ENCODE results near the gene EIF2S3B. TPM values are rescaled to one million over a fixed set of nuclear protein-coding genes. Genes with fewer than 3 reads are reported as not detected.

Gene EIF2S3B
- total RNA-seq, 4 donors from 2014 or later: 0.17 to 0.45 (median 0.17) TPM; not detected in 1

- intact Hi-C loops (cut with DNase I): no loop called here
- no peak for DNase-seq (ENCODE audit: extremely low spot score)
- WGBS: 49% methylated on average over 5 of the region's 5 CpGs
- H3K27ac ChIP-seq (replicated peaks in 1 of 4): no peak overlapping the region
- no peaks in the 10 kb centered on the region for H3K27me3 ChIP-seq
- no peaks in the 10 kb centered on the region for H3K9me3 ChIP-seq
- TF ChIP-seq POLR2A (IDR thresholded peaks at IDR 0.05; ENCODE audit: low read depth): no peak
- TF ChIP-seq CTCF (IDR thresholded peaks at IDR 0.05): no peak
- no peak for TF ChIP-seq POLR2AphosphoS5 (IDR thresholded peaks at IDR 0.05)
- TF ChIP-seq EP300 (IDR thresholded peaks at IDR 0.05): no peak
- H3K4me1 ChIP-seq: no peaks in the 10 kb centered on the region
- no peak overlapping the region for H3K4me3 ChIP-seq
- H3K36me3 ChIP-seq: no peaks in the 10 kb centered on the region
Observed at GRCh38 chr12:10511756-10512355, 6.2 kb downstream of the EIF2S3B start.

GRCh38 chr12:10512798-10513197 lies 7.1 kb downstream of the EIF2S3B start:
- 68% methylated on average over 4 of the region's 4 CpGs for WGBS
- intact Hi-C loops (cut with DNase I): no loop called here
- no peaks in the 10 kb centered on the region for H3K27me3 ChIP-seq
- H3K27ac ChIP-seq (replicated peaks in 1 of 4): no peak overlapping the region
- no peaks in the 10 kb centered on the region for H3K9me3 ChIP-seq
- no peaks in the 10 kb centered on the region for H3K4me1 ChIP-seq
- H3K4me3 ChIP-seq: no peak overlapping the region
- no peaks in the 10 kb centered on the region for H3K36me3 ChIP-seq
- TF ChIP-seq POLR2A (IDR thresholded peaks at IDR 0.05; ENCODE audit: low read depth) (no peak), EP300 (IDR thresholded peaks at IDR 0.05) (no peak), CTCF (IDR thresholded peaks at IDR 0.05) (no peak), POLR2AphosphoS5 (IDR thresholded peaks at IDR 0.05) (no peak)
- DNase-seq (ENCODE audit: extremely low spot score): no peak

GRCh38 chr12:10521555-10521954 lies 15.9 kb downstream of the EIF2S3B start:
- WGBS: 32% methylated on average over 2 of the region's 2 CpGs

GRCh38 chr12:10528174-10528953 lies 22.7 kb downstream of the EIF2S3B start:
- DNase-seq (ENCODE audit: extremely low spot score): no peak
- no peak overlapping the region for H3K27ac ChIP-seq (replicated peaks in 1 of 4)
- no peak for TF ChIP-seq POLR2A (IDR thresholded peaks at IDR 0.05; ENCODE audit: low read depth)
- no peak for TF ChIP-seq CTCF (IDR thresholded peaks at IDR 0.05)
- TF ChIP-seq EP300 (IDR thresholded peaks at IDR 0.05): no peak
- intact Hi-C loops (cut with DNase I): no loop called here
- no peaks in the 10 kb centered on the region for H3K36me3 ChIP-seq
- H3K4me1 ChIP-seq: no peaks in the 10 kb centered on the region
- no peak overlapping the region for H3K4me3 ChIP-seq
- no peaks in the 10 kb centered on the region for H3K9me3 ChIP-seq
- no peaks in the 10 kb centered on the region for H3K27me3 ChIP-seq
- WGBS: 67% methylated on average over 2 of the region's 2 CpGs

More at GRCh38 chr12:10521555-10521954, 15.9 kb downstream of the EIF2S3B start:
- intact Hi-C loops (cut with DNase I): no loop called here
- H3K27ac ChIP-seq (replicated peaks in 1 of 4): no peak overlapping the region
- no peak for DNase-seq (ENCODE audit: extremely low spot score)
- no peak overlapping the region for H3K4me3 ChIP-seq
- H3K27me3 ChIP-seq: no peaks in the 10 kb centered on the region
- no peaks in the 10 kb centered on the region for H3K36me3 ChIP-seq
- TF ChIP-seq POLR2AphosphoS5 (IDR thresholded peaks at IDR 0.05): no peak
- no peak for TF ChIP-seq EP300 (IDR thresholded peaks at IDR 0.05)
- no peak for TF ChIP-seq CTCF (IDR thresholded peaks at IDR 0.05)
- TF ChIP-seq POLR2A (IDR thresholded peaks at IDR 0.05; ENCODE audit: low read depth): no peak
- no peaks in the 10 kb centered on the region for H3K4me1 ChIP-seq
- H3K9me3 ChIP-seq: no peaks in the 10 kb centered on the region
